Measurements from ENCODE around the gene GVQW3.
"Not testable (repeated sequence)": the region's sequence is repeated elsewhere in the genome, so short reads cannot be mapped to it uniquely, and the experiment has no call there.

Gene GVQW3

GRCh38 chr11:76391021-76391420, 9.9 kb downstream of the GVQW3 start:
- no peak for DNase-seq

DNA sequence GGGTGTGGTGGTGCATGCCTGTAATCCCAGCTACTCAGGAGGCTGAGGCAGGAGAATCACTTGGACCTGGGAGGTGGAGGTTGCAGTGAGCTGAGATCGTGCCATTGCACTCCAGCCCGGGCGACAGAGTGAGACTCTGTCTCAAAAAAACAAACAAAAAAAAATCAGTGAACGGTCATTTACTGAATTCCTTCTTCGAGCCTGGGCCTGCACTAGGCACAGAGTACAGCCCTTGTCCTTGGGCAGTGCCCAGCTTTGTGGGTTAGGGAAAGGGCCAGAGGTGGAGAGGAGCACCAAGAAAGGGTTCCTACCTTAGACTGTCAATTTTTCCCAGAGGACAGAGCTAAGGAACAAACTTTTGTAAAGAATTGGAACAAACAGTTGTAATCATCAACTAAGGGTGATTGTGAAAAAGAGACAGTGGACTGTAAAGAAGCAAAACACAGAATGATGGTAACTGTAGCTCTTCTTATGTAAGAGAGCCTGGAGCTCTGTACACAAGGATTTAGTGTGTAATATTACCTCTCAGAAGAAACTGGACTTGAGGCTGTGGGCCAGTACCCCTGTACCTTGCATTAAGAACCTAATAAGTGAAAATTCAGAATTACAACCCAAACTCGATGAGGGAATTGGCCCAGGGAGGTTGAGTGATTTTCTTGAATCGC, 10.8 kb downstream of the GVQW3 start:
- no peak for DNase-seq

DNA sequence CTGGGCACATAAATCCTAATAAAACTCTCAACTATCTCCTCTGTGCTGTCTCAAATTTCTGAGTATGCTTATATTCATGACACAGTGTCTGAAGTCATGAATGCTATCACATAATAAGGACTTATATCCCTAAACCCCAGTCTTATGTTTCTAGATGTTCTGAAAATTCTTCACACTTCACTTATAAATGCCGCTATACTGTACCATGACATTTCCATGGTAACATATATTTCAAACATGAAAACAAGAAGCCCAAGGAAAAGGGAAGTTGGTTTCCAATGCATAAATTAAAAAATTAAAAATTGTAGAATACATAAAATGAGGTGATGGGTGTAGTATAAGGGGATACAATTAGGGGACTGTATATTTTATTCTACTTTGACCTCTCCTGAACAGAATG, 11.7 kb downstream of the GVQW3 start:
- no peak for DNase-seq

GRCh38 chr11:76394411-76394810, 13.3 kb downstream of the GVQW3 start:
- no peak for DNase-seq

- DNase-seq = no peak
Measured at GRCh38 chr11:76395296-76395695, 14.2 kb downstream of the GVQW3 start.

DNA sequence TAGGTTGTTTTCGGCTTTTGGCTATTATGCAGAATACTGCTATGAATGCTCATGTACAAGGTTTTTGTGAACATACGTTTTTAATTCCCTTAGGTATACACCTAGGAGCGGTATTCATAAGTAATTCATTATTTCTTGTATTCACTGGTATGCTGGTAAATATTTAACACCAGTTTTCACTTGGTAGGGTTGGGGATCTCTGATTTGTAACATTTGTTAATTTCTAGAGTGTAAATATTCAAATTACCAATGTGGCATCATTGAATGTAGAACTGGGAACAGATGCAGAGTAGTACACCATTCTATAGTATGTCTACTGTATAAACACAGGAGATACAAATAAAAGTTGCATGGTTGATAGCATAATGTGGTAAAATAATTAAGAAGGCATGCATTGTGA, 16.3 kb downstream of the GVQW3 start:
- DNase-seq = no peak

- DNase-seq = no peak
Measured at GRCh38 chr11:76400967-76401366, 19.8 kb downstream of the GVQW3 start.

GRCh38 chr11:76401484-76401883, 20.4 kb downstream of the GVQW3 start:
- not testable (repeated sequence) for DNase-seq

GRCh38 chr11:76406359-76406758, 25.2 kb downstream of the GVQW3 start:
- no peak for DNase-seq

- DNase-seq = peak; percentile 93
Measured at GRCh38 chr11:76408171-76408965, 27.2 kb downstream of the GVQW3 start.

DNA sequence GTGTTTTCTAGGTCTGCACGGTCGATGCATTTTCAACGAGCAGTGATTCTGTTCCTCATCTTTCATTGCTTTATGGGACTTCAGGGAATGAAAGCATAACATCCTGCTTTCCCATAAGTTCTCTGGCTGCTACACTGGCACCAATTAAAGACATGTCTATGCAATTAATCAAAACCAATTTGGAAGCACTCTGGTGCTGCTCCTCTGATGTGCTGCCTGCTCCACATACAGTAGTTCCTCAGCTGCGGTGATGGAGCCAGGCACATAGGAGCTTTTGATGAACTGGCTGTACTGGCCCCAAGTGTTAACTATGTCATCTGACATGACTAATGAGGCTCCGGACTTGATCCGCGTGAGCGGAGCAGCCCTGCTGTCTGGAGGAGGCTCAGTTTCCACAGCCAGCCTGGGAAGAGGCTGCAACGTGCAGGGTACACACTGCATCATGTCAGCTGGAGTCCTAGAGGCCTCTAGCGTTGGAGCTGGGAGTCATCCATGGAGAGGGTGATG, 29.8 kb downstream of the GVQW3 start:
- DNase-seq = peak; percentile 98

DNA sequence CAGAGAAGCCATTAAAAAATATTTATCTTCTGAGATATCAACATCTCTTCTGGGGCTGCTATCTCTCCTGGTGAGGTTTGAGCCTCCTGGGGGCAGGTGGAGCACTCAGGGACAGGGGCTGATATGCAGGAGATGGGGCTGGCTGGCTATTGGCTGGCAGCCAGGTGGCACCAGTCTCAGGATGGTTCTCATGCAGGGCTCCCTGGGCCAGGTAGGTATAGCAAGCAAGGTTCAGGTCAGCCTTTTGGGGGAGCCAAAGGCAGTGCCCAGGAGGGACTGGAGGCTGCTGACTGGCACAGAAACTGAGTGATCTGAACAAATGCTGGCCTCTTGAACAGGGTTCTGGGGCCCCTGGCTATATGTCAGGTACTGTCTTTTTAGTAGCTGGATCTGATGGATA, 34.0 kb downstream of the GVQW3 start:
- no peak for DNase-seq

DNA sequence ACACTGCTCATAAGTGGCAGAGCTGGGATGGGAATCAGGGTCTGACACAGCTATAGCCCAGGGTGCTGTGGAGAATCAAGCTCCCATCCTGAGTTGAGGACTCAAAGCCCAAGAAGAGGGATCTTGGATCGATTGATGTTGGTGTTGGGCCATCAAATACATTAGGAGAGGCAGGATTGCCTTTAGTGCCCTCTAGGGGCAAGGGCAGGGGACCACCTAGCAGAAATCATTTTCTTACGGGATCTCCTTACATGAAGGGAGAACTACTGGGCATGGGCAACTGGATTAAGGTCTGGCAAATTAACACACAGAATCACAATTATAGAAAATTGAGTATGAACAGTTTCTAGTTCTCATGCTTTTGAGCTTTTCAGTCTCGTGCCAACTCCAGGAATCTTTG, 38.8 kb downstream of the GVQW3 start:
- DNase-seq = no peak

DNA sequence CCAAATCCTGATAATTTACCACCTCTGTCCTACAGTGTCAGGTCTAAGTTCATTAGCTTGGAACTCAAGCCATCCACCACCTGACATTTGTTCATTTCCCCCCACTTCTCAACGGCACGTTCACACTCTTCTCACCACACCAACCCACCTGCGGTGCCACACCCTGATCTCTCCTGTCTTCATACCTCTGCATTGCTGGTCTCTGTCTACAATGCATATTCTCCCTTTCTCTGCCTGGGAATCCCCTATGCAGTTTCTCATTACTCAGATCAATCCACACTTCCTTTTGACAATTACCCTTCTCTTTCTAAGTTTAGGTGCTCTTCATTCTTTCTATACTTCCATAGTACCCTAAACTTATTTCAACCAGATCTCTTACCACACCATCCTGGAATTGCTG, 43.3 kb downstream of the GVQW3 start:
- no peak for DNase-seq

DNA sequence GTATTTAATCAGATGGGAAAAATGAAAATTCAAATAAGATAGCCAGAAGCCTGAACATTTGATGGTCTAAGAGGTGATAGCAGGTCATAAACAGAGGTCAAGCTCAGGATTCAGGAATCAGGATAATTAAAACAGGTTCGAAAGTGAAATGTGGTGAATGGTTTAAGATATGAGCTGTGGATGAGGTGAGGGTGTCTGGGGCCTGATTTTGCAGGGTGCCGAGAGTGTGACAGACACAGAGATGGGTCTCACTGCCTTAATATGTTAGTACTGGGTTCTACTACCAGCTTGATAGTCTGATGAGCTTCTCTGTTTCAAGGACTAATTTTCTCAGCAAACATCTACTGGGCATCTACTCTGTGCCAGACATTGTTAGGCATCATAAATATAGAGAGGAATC, 43.8 kb downstream of the GVQW3 start:
- DNase-seq = no peak

DNA sequence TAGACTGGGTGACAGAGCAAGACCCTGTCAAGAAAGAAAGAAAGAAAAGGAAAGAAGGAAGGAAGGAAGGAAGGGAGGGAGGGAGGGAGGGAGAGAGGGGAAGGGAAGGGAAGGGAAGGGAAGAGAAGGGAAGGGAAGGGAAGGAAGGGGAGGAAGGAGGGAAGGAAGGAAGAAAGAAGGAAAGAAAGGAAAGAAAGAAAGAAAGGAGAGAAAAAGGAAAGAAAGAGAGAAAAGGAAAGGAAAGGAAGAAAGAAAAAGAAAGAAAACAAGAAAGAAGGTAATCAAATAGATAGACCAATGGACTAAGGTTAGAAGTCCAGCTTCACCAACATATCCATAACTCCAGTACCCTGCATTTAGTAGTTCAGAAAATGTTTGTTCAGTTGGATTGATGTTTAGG, 45.5 kb downstream of the GVQW3 start:
- no peak for DNase-seq

GRCh38 chr11:76436020-76436419, 54.9 kb downstream of the GVQW3 start:
- no peak for DNase-seq

DNA sequence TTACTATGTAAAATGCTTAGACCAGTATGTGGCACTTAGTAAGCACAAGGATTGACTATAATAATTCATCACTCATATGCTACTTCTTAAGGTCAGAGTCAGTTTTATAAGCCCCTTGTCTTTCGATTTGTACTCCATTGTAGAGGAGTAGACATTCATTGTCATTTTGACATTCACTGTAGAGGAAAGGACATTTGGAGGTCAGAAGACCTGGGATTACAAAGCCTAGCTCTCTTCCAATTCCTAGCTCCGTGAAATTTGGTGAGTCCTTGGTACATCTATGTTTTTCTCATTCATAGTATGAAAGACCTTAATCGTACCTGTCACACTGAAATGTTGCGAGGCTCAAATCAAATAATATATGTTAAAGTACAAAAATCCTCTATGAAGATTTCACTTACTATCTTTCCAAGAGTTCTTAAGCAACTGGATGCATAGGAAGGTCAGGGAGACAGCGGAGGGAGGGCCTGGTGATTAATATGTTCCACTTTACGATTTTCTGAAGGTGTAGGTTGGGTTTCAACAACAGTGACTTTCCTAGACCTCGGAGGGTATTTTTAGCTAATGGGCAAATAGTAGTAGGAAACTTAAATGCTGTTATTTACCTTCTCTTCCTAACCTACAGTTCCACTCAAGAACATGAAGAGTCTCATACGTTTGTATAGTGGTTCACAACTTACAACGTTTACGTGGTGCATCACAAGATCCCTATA, 62.3 kb downstream of the GVQW3 start:
- peak; percentile 32 for DNase-seq

GRCh38 chr11:76444065-76444383, 62.9 kb downstream of the GVQW3 start:
- no peak for DNase-seq

- peak; percentile 100 for DNase-seq
Measured at GRCh38 chr11:76444384-76445120, 63.4 kb downstream of the GVQW3 start, which contains the start of gene EMSY. Gene EMSY (plus strand): TSS chr11:76445018. CDS start chr11:76446939, 1,921 bp downstream.

DNA sequence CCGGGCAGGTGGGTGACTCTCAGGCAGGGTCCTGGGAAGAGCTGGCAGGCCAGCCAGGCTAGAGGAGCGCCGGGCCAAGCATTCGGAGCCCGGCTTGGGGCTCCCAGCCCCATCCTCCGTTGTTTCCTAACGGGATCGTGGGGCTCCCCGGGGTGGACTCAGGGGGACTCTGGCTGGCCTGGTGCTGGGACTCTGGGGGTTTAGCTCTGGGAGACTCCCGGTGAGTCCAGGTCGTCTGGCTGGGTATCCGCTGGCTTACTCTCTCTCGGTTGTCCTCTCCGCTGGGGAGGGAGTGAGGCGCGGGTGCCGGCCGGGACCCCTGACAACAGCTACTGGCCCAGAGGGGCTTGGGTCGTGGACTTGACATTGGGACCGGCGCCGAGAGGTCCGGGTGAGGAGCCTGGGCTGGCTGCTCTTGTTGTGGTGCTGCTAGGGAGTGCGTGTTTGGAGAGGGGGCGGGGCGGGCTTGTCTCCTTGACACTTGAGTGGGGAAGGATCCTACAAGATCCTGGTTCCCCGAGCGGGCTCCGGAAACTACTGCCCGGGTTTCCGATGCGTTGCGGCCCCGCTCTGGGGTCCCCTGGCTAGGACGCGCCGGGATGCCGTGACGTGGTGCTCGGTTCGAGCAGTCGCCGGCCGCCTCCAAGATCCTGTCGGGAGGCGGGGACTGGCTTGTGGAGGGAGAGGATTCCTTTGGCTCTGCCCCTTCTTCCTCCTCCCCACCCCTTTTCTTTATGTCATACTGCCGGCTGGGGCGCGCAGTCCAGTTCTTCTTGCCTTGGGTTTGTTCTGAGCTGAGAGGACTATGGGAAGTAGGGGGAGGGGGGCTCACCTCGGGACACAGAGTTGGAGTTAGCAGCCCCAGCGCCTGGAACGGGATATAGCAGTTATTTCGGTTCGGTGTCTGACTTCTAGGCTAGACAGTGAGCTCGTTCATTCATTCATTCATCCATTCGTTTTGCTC, 64.3 kb downstream of the GVQW3 start:
- peak; percentile 79 for DNase-seq

- DNase-seq = no peak
Measured at GRCh38 chr11:76448506-76448905, 67.4 kb downstream of the GVQW3 start.

Data from DMS79 treated with DMSO at 0.1 percent for 48 hours (cell line).